ENCODE data around the gene LSM14A.

Gene LSM14A

DNA sequence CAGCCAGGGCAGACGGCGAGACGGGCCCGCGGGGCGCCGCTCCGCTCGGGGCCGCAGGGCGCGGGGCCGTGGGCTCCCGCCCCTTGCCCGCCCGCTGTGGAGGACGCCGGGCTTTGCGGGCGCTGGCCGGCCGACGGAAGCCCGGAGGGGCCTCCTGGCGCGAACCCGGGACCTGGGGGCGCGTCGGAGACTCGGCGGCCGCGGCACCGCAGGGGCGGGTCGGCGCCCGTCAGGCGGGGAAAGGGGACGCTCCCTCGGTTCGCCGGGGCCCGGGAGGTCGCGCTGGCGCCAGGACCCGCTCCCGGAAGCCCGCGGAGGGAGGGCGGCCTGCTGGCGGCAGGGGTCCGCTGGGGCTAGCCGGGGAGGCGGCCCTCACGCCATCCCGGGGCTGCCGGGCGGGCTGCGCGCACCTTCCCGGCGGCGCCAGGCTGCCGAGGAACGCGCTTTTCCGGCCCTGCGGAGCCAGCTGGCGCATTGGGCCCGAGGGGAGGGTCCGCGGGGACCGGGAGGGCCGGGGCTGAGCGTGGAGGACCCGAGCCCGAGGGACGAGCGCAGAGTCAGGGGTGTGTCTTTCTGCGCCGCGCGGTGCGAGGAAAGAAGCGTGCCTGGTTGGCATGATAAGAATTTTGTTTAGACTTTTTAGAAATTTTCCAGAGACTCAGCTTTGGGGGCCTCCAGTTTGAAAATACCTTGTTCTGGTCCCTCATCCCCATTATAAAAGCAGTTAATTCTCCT is 82.6 kb downstream of the LSM14A start:
- peak in 22 of 51 donors; percentile 10 to 77 (median 52) for DNase-seq

DNA sequence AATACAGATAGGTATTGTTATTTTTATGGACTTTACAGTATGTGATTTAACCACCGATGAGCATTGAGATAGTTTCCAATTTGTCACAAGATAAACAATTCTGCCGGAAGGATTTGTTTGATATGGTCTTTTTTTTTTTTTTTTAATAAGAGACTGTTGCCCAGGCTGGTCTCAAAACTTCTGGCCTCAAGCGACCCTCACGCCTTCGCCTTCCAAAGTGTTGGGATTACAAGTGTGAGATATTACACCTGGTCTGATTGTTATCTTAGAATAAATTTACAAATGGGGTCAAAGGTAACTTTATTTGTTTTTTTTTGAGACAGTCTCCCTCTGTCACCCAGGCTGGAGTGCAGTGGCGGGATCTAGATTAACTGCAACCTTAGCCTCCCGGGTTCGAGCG is 83.2 kb downstream of the LSM14A start:
- DNase-seq: no peak

DNA sequence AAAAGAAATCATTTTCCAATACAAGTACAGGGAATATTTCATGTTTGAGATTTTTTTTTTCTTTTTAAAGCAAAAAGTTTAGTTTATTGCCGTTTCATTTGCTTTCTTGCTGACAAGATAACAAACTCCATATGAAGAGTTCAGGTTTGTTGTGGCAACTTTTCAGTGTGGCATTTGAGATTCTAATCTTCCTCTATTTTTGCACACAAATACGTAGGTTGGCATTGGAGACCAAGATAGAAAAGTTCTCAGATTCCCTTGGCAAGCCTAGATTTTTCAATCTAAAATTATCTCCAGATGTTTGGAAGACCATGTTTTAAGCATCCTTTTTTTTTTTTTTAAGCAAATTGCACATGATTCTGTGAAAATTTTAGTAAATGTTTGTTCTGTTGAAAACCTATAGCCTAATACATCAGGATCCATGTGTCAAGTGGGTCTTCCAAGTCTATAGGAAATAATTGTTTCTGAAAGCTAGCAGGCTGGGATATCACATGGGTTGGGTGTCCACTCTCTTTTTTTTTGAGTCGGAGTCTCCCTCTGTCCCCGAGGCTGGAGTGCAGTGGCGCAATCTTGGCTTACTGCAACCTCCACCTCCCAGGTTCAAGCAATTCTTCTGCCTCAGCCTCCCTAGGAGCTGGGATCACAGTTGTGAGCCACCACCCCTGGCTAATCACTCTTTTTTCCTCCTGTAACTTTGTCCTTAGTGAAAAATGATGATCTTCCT is 84.7 kb downstream of the LSM14A start:
- no peak for DNase-seq

DNA sequence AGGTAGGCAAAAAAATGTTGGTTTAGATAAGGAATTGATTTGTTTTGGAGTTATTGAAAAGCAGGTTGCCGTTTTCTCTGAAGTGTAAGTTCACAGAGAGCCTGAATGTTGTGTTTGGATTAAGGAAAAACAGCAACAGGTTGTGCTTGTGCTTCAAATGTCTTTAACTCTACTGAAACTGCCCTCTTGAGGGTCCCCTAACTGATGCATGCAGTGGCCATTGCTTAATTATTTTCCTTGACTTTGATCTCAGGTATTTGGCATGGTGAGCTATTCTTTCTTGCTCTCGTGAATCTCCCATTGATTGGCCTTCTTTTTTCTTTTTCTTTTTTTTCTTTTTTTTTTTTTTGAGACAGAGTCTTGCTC is 85.2 kb downstream of the LSM14A start:
- DNase-seq: no peak

- DNase-seq: no peak
Observed at GRCh38 chr19:34259367-34260095, 87.2 kb downstream of the LSM14A start.

DNA sequence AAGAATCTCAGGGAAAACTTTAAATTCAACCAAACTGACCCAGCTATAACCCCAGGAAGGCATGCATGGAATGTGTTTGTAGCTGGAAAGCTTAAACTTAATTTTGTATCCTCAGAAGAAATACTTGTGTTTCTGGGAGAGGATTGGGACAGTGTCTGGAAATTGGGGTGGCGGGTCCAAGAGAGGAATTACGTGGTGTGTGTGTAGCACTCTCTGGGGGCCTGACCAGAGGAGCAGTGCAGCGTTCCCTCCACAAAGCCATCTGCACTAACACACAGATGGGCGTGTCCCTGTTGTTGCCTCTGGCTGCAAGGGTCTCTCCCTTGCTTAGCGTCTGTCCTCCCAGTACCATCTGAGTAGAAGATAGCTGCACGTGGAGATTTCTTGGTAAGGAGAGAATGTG is 88.5 kb downstream of the LSM14A start:
- no peak for DNase-seq

DNA sequence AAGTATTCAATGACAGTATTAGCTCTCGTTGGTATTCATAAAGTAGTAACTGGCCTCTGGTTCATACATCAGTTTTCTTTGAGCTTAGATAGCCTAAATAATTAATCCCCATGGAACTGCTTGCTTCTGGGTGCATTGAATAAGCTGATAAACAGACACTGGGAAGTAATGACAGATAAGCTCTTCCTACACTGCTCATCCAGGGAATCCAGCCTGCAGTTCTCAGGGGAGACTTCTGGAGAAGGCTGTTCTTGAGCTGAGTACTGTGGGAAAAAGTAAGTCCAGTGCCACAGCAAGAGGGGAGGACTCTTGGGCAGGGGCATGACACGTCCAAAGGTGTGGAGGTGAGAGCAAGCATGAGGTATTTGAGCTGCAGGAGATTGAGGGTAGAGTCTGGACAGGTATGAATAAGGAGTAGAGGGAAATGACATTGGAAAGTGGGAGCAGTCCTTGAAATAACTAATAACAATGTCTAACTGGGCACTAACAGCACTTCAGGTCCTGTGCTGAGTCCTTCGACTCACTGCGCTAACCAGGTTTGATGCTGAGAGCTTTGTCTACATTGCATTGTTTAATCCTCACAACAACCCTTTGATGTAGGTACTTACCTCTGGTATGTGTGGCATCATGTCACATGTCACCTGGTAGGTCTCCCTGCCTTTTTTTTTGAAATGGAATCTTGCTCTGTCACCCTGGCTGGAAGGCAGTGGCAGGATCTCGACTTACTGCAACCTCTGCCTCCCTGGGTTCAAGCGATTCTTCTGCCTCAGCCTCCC is 89.2 kb downstream of the LSM14A start:
- no peak for DNase-seq

- DNase-seq: no peak
Observed at GRCh38 chr19:34263745-34264237, 91.5 kb downstream of the LSM14A start.

GRCh38 chr19:34265221-34265650 is 92.9 kb downstream of the LSM14A start:
- no peak for DNase-seq

GRCh38 chr19:34269081-34269480 is 96.8 kb downstream of the LSM14A start:
- DNase-seq: no peak

GRCh38 chr19:34269489-34269888 is 97.2 kb downstream of the LSM14A start:
- DNase-seq: no peak

DNA sequence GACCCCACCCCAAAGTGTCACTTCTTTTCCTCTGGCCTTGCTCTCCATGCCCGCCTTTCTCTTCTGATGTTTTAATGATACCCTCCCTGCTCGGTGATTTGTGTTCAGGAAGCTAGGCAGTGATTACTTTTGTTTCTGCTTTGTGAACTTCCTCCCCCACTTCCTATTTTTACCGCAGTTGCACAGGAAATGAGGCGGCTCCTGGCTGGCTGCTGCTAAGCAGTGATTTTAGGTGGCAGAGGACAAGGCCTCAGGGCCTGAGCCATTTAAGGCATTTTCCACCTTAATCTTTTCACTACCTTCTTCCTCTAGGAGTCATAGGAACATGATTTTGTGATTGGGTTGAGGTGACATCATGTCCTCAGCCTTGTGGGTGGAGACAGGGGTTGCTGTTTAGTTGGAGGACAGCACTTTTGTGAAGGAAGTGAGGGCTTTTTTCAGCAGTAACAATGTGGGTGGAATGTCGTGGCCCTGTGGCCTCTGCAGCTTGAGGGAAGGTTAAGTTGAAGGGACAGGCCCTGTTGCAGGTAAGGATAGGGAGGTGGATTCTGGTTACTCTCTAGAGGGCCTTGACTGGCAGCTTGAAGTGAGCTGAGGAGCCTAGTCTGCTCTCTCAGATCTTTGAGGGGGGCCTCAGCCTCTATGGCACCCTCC is 97.8 kb downstream of the LSM14A start:
- DNase-seq: peak in 13 of 51 donors; percentile 4 to 33 (median 11)

GRCh38 chr19:34273121-34273520 is 100.8 kb downstream of the LSM14A start:
- DNase-seq: no peak

- DNase-seq: no peak
Observed at GRCh38 chr19:34274284-34274826, 102.1 kb downstream of the LSM14A start.

DNA sequence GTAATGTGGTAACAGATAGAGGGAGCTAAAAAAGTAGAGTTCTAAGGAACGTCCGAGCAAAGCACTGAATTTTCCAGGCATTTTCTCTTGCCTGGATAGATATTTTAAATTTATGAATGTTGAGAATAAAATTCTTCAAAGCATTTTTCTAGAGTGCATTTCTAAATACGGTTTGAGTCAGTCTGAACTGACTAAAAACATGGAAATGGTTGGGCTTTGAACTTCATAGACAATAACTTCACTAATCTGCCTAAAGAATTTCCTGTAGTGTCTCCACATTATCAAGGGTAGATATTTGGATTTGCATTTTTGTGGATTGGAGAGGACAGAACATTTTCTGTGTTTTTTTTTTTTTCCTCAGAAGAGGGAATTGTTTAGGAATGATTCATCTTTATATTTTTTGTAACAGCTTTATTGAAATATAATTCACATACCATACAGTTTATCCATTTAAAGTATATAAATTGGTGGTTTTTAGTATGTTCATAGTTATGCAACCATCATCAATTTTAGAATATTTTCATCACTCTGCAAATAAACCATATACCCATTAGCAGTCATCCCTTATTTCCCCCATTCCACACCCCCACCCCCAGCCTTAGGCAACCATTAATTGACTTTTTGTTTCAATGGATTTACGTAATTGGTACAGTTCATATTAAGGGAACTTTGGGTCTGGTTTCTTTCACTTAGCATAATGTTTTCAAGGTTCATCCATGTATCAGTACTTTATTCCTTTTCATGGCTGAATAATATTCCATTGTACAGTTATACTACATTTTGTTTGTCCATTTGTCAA is 102.7 kb downstream of the LSM14A start:
- DNase-seq: no peak

DNA sequence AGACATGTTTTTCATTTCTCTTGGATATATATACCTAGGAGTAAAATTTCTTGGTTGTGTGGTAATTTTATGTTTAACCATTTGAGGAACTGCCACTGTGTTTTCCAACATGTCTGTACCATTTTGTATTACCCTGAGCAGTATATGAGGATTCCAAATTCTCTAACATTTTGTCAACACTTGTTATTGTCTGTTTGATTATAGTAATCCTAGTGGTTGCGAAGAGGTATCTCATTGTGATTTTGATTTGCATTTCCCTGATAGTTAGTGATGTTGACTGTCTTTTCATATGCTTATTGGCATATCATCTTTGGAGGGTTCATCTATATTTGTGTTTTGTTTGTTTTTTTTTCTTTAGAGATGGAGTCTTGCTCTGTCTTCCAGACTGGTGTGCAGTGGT is 103.4 kb downstream of the LSM14A start:
- DNase-seq: no peak

GRCh38 chr19:34276614-34277013 is 104.3 kb downstream of the LSM14A start:
- peak in 19 of 51 donors; percentile 3 to 61 (median 26) for DNase-seq

- DNase-seq: no peak
Observed at GRCh38 chr19:34277244-34277643, 104.9 kb downstream of the LSM14A start.

DNA sequence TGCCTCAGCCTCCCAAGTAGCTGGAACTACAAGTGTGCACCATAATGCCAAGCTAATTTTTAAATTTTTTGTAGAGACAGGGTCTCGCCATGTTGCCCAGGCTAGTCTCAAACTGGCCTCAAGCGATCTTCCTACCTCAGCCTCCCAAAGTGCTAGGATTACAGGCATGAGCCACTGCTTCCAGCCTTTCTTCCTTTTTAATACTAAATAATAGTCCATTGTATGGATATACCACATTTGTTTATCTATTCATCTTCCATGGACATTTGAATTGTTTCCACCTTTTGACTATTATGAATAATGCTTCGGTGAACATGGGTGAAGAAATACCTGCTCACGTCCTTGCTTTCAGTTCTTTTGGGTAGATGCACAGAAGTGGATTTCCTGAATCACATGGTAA is 106.5 kb downstream of the LSM14A start:
- no peak for DNase-seq

Data from hypothalamus (tissue), 51 donors.